ENCODE data around the gene FBXL4.

Gene FBXL4

DNA sequence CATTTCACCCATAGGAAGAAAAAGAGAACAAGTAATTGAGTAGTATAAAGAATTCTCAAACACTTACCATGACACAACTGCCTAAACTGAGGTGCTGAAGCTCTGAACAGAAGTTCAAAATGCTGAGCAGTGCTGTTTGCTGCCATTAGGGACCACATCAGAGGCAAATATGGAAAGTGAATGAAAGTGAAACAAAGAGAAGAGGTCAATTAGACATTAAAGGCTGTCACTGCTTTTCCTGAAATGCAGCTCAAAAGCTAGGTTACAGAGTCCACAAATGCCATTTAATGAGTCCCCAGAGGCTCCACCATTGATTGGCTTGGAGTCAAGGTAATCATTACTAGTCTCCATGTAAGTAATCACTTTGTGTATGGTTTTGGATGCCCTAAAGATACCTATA is 67.3 kb downstream of the FBXL4 start:
- no peak for DNase-seq (ENCODE audit: low read depth, low spot score)

DNA sequence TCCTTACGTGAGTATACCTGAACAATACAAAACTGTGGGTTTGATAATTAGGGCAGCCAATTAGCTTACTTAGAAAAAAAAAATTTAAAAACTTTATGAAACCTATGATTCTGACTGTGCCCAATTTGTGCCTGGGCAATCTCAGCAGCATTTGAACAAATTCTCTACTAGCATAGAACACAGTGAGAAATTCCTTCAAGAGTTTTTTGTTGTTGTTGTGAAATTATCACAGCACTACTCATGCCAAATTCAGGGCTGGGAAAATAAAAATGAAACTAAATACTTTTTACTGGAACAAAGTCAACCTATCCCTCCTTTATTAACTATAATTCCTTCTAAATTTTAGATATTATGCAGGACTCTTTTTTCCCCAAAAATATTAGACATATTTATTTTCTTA is 70.5 kb downstream of the FBXL4 start:
- DNase-seq (ENCODE audit: low read depth, low spot score): no peak

GRCh38 chr6:98875375-98875774 is 72.4 kb downstream of the FBXL4 start:
- no peak for DNase-seq (ENCODE audit: low read depth, low spot score)

- DNase-seq (ENCODE audit: low read depth, low spot score): no peak
These were observed 75.9 kb downstream of the FBXL4 start for GRCh38 chr6:98871821-98872220.

DNA sequence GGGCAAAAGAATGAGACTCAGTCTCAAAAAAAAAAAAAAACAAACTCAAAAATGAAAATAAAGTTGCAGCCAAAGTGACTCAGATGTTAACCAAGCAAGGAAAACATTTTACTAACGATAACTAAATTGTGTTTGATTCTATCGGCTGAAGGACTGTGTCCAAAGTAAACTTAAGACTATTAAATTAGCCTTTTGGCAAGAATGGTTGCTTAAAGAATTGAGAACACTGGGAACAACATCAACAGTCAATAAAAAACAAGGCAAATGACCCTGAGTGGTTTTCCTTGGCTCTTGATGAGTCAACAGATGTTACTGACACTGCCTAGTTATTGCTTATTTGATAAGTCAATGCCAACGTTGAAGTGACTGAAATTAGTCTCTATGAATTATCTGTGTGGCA is 76.7 kb downstream of the FBXL4 start:
- no peak for DNase-seq (ENCODE audit: low read depth, low spot score)

DNA sequence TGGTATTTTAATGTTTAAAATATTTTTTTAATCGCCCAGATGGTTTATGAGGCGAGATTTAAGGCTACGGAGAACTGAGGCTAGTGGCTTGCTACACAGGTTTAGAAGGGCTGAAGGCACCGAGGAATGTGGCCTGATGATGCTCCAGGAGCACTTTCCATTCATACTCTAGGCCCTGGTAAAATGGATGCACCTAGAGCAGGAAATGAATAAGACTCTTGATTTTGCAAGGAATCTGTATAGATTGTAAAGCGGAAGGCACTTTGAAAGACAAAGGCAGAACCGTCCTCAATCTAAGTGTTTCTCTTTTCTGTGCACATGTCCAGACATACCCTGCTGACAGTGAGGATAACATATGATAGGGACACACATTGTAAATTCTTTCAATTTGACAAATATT is 83.2 kb downstream of the FBXL4 start:
- DNase-seq (ENCODE audit: low read depth, low spot score): no peak

- DNase-seq (ENCODE audit: low read depth, low spot score): no peak
These were observed 99.1 kb downstream of the FBXL4 start for GRCh38 chr6:98848539-98849242.

DNA sequence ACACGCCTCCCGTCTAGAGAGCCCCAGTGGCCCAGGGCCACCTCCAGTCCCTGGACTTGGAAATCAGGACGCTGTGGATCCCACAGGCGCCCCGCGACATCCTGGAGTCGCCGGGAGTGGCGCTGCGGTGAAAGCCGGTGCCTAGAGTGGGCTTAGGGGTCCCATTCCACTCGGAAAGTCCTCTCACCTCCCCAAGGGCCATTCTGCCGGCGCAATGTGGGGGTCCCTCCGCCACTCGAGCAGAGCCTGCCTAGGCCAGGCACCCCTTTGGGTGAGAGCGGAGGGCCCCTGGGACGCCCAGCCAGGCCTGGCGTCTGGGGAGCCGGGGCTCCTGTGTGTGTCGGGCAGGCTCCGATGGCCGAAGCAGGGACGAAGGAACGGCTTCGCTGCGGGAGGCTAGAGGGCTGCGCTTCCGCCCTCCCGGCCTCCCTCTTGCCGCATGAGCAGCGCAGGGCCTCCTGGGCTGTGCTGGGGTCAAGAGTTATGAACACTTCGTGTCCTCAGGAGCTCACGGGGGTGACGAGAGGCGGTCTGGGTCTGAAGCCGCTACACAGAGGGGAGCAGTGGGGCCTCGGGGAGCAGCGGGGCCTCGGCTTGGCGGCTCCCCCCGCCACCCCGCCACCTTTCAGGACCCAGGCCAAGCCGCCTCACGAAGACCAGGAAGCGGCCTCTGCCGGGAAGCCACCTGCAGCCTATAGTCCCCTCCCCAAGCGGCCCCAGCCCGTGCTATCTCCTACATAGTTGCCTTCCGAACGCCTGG is 99.8 kb downstream of the FBXL4 start:
- DNase-seq (ENCODE audit: low read depth, low spot score): peak; percentile 64

- no peak for DNase-seq (ENCODE audit: low read depth, low spot score)
These were observed 100.3 kb downstream of the FBXL4 start for GRCh38 chr6:98847416-98847778.

DNA sequence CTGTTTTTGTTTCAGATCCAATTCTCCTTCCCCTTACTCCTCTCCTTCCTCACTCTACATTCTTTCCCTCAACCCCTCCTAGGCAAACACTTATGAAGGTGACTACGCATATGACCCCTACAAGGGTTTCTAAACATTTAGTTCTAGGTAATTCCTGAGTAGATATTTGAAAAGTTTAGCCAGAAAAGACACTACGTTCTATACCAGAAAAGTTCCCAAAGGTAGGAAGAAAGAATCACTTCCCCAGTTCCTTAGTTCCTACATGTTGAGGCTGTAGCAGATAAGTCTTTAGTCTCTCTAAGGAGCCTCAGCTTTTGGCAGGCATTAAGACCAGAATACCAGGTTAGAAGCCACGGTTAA is 101.7 kb downstream of the FBXL4 start:
- DNase-seq (ENCODE audit: low read depth, low spot score): no peak

DNA sequence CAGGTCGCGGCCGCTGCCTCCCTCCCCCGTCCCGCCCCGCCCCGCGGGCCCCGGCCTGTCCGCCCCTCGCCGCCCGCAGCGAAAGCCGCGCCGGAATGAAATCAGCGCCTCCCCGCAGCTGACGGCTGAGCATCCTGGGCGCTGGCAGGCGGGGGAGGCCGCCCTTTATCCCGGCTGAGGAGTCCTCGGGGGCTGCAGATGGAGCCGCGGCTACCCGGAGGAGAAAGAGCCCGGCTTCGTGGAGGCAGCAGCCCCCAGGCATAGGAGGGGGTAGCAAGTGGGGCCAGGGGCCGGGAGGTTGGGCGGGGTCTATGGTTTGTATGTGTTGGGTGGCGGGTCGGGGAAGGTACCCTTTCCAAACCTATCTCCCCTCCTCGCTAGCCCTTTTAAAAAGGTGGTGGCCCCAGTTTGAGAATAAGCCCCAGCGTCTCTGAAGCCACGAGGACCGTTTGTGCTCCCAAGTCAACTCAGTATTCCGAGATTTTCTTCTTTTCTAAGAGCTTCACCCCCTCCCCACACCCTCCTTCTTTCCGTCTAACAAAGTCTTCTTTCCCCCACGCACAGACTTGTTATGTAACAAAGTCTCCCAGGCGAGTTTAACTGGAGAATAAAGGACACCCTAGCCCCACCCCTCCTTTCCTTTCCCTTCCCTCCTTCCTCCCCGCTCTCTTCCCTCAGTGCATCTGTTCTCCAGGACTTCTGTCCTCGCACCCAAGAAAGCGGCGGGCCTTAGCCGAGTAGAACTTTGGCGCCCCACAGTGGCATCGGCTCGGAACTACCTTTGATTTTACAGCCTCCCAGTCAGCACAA is 102.3 kb downstream of the FBXL4 start:
- peak; percentile 93 for DNase-seq (ENCODE audit: low read depth, low spot score)

GRCh38 chr6:98844244-98845210 is 103.2 kb downstream of the FBXL4 start:
- no peak for DNase-seq (ENCODE audit: low read depth, low spot score)

- peak; percentile 58 for DNase-seq (ENCODE audit: low read depth, low spot score)
These were observed 104.2 kb downstream of the FBXL4 start for GRCh38 chr6:98843271-98844243.

DNA sequence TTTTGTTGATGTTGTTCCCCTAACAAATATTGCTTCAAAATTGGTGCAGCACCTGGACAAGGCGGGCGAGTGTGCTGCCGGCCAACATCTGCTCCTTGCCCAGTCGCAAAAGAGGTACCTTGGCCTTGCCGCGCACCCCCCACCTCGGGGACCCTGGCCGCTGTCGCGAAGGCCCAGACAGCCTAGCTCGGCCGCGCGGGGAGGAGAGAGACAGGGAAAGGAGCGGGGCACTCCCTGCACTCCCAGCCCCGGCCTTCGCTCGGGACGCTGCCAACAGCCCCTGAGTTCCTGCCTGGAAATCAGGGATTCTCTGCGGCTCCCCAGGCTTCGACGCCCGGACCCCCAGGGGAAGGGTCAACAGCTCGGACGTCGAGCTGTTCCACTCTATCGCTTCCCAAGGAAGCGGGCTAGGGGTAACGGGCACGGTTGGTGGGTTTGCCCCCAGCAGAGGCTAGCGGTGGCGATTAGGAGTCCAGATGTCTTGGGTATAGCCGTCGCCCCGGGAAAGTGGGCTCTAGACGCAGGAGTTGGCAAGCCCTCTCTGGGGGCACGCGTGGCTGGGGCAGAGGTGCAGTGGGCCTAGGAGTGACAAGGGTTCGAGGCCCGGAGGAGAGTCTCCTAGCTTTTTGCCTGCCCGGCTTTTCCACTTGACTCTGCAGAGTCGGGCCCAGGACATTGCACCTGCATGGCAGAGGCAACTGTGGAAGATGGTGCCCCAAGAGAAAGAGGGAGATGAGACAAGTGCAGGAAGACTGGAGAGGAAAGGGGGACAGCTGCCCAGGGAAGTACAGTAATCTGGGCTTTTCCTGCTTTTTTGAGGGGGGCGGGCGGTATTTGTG is 105.2 kb downstream of the FBXL4 start:
- DNase-seq (ENCODE audit: low read depth, low spot score): peak; percentile 57

GRCh38 chr6:98841621-98842341 is 106.0 kb downstream of the FBXL4 start:
- no peak for DNase-seq (ENCODE audit: low read depth, low spot score)

- no peak for DNase-seq (ENCODE audit: low read depth, low spot score)
These were observed 106.7 kb downstream of the FBXL4 start for GRCh38 chr6:98840996-98841513.

DNA sequence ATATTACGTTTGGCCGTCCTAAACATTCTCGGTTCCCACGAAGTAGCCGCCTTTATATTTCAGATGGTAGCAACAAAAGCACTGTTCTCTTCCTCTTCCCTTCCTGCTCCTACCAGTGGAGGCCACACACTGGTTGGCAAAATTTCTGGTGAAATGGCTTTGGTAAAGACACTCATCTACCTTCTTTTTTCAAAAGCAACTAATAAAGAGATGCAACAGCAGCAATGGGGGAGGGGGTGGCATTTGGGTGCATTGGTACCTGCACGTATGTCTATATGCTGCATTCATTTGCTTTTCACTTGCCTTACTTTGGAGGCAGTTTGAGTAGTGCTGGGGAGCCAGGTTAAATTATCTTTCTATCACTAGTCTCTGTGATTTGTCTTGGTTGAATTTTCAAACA is 107.4 kb downstream of the FBXL4 start:
- DNase-seq (ENCODE audit: low read depth, low spot score): no peak

- no peak for DNase-seq (ENCODE audit: low read depth, low spot score)
These were observed 107.9 kb downstream of the FBXL4 start for GRCh38 chr6:98839781-98840361.
